K562 (cell line): ENCODE results near the gene HMGCL. TPM values are rescaled to one million over a fixed set of nuclear protein-coding genes. Genes with fewer than 3 reads are reported as not detected.

Source experiments
- AFF4 ChIP-seq: sonication (generic); formaldehyde crosslinking; IDR thresholded peaks from 2 replicates; pipeline ENCODE4 v1.8.0; 2023; ENCODE audit warnings: mild to moderate bottlenecking, missing genetic modification reagents
- BHLHE40 ChIP-seq: IDR thresholded peaks from 2 replicates; pipeline ENCODE4 v1.6.1; 2011; ENCODE audit warnings: low read length, improper control_type of control experiment
- FIP1L1 ChIP-seq: fragments of 200-400 bp; formaldehyde crosslinking; IDR thresholded peaks from 2 replicates; pipeline ENCODE4 v1.6.1; 2018; ENCODE audit warnings: mild to moderate bottlenecking, low read depth, low read length; ENCODE audit not compliant: poor library complexity, severe bottlenecking
- GABPA ChIP-seq: fragments of 200-800 bp; sonication (Bioruptor generic); conservative IDR thresholded peaks from 2 replicates; pipeline ENCODE4 v1.6.1; 2016; ENCODE audit warnings: low read depth, missing genetic modification characterization, missing compliant biosample characterization
- MAZ ChIP-seq, 2 experiments: fragments of 450-650 bp in 1 of 2; sonication (generic) in 1 of 2; formaldehyde crosslinking; IDR thresholded peaks in 1 of 2; conservative IDR thresholded peaks in 1 of 2; 2 replicates each; pipeline versions ENCODE4 v1.4.0 to v1.5.0; 2020; ENCODE audit warnings: mild to moderate bottlenecking in 1 of 2, missing genetic modification reagents in 1 of 2
- NFE2 ChIP-seq: IDR thresholded peaks from 2 replicates; pipeline ENCODE4 v1.6.1; 2014; ENCODE audit warnings: antibody characterized with exemption, low read depth
- RNF2 ChIP-seq: sonication (generic); IDR thresholded peaks from 2 replicates; pipeline ENCODE4 v1.6.1; 2016
- STAT5B ChIP-seq: fragments of 250-450 bp; sonication (Bioruptor Pico); IDR thresholded peaks from 2 replicates; pipeline ENCODE4 v1.8.0; 2021; ENCODE audit warnings: mild to moderate bottlenecking, inconsistent platforms
- TAL1 ChIP-seq: fragments of 450-650 bp; IDR thresholded peaks from 2 replicates; pipeline ENCODE4 v1.6.1; 2016; ENCODE audit warnings: mild to moderate bottlenecking
- YY1 ChIP-seq, 3 experiments: IDR thresholded peaks; 2 replicates each; pipeline ENCODE4 v1.6.1; 2011; ENCODE audit warnings: low read length in 2 of 3, mild to moderate bottlenecking in 2 of 3, moderate library complexity in 2 of 3, borderline replicate concordance in 1 of 3, control low read depth in 1 of 3, low read depth in 1 of 3; ENCODE audit not compliant: insufficient read depth in 3 of 3, insufficient replicate concordance in 2 of 3, control insufficient read depth in 1 of 3, insufficient read length in 1 of 3; ENCODE audit errors: extremely low read depth in 1 of 3
- ZNF140 ChIP-seq: fragments of 250-450 bp; sonication (Bioruptor Pico); IDR thresholded peaks from 2 replicates; pipeline ENCODE4 v1.8.0; 2021; ENCODE audit warnings: moderate library complexity, mild to moderate bottlenecking, inconsistent platforms
- ZNF239 ChIP-seq: fragments of 250-450 bp; sonication (Bioruptor Pico); IDR thresholded peaks from 2 replicates; pipeline ENCODE4 v1.4.0; 2020; ENCODE audit warnings: mild to moderate bottlenecking
- ZNF407 ChIP-seq: fragments of 450-650 bp; IDR thresholded peaks from 2 replicates; pipeline ENCODE4 v1.6.1; 2016; ENCODE audit warnings: low read depth
- ZNF740 ChIP-seq, 3 experiments: fragments of 200-800 bp in 1 of 3; sonication (Bioruptor generic) in 1 of 3; sonication (generic) in 1 of 3; formaldehyde crosslinking in 1 of 3; IDR thresholded peaks; 2 replicates each; pipeline versions ENCODE4 v1.6.1 to v1.8.0; 2016 to 2022; ENCODE audit warnings: mild to moderate bottlenecking in 2 of 3, missing compliant biosample characterization in 2 of 3, missing genetic modification characterization in 2 of 3, missing genetic modification reagents in 1 of 3
- polyA plus RNA-seq, 8 experiments: library from polyadenylated mRNA; depleted of rRNA in 4 of 8; stranded (reverse) in 5 of 8; unstranded in 3 of 8; fragments of >200 nt; fragmentation: Nextera tagmentation in 2 of 8; fragmentation: Illumina TruSeq in 1 of 8; extraction: Ambion mirVana in 2 of 8; extraction: Trizol in 1 of 8; gene quantifications; 2 replicates each; pipeline versions ENCODE4 v1.2.1 to v1.2.3, GENCODE V29; 2011 to 2014; ENCODE audit warnings: inconsistent platforms in 1 of 8, missing spikeins in 1 of 8
- total RNA-seq, 7 experiments: library from RNA; depleted of rRNA in 6 of 7; stranded (reverse); fragments of >200 nt in 6 of 7; fragmentation: Illumina TruSeq in 2 of 7; extraction: Trizol in 2 of 7; gene quantifications; 2 replicates each; pipeline versions ENCODE4 v1.2.1 to v1.2.3, GENCODE V29; 2011 to 2021; ENCODE audit warnings: low replicate concordance in 1 of 7

Gene HMGCL
- total and polyA plus RNA-seq, 9 of the 15 experiments (the other 6 are each of a cell fraction or from before 2014, with no cell fraction given) = 18.0 to 82.2 (median 24.2) TPM

GRCh38 chr1:23838401-23838866 is 13.2 kb upstream of the HMGCL start (continued):
- no peak for TF ChIP-seq ZNF740 (CRISPR knock-in tag; IDR thresholded peaks at IDR 0.05)
- no peak for TF ChIP-seq ZNF740 (tag; IDR thresholded peaks at IDR 0.05)
- no peak for TF ChIP-seq YY1 (IDR thresholded peaks at IDR 0.05; ENCODE audit: borderline replicate concordance in 1 of 3, control insufficient read depth in 1 of 3, extremely low read depth in 1 of 3, insufficient read depth in 3 of 3, insufficient read length in 1 of 3, insufficient replicate concordance in 2 of 3, low read depth in 1 of 3, low read length in 2 of 3)
- no peak for TF ChIP-seq AFF4 (CRISPR knock-in tag)
- TF ChIP-seq GABPA (tag) = no peak
- TF ChIP-seq NFE2 = no peak
- TF ChIP-seq ZNF239 (CRISPR knock-in tag) = no peak
- TF ChIP-seq RNF2 = no peak
- TF ChIP-seq ZNF140 = no peak
- TF ChIP-seq STAT5B (CRISPR knock-in tag) = no peak
- TF ChIP-seq TAL1 = no peak
- TF ChIP-seq MAZ (CRISPR knock-in tag; conservative IDR thresholded peaks at IDR 0.05 in 1 of 2, IDR thresholded peaks at IDR 0.05 in 1 of 2) = peak in 1 of 2 experiments; percentile 43; a peak in 1 of 4 replicates
- TF ChIP-seq FIP1L1 = no peak
- no peak for TF ChIP-seq ZNF407
- TF ChIP-seq BHLHE40 = peak; percentile 36; the same call in 1 of the 2 replicates
